Vagina (tissue), 2 donors: ENCODE measurements around the gene PNPLA1. TPM values are rescaled to one million over a fixed set of nuclear protein-coding genes. Genes with fewer than 3 reads are reported as not detected.

Experiments used
- DNase-seq, 2 donors: peaks; one replicate each; pipeline ENCODE4 v3.0.0-alpha.2; 2017; ENCODE audit errors: extremely low spot score in 2 of 2
- H3K27ac ChIP-seq: fragments of 200-600 bp; sonication (generic); one replicate; pipeline ENCODE4 v1.5.1; 2019
- H3K27me3 ChIP-seq: fragments of 200-600 bp; sonication (generic); one replicate; pipeline ENCODE4 v1.5.1; 2019
- H3K36me3 ChIP-seq, 2 donors: fragments of 200-600 bp; sonication (generic); one replicate each; pipeline ENCODE4 v1.5.1; 2017 to 2019
- H3K4me1 ChIP-seq: fragments of 200-600 bp; sonication (generic); one replicate; pipeline ENCODE4 v1.5.1; 2019
- H3K4me3 ChIP-seq, 2 donors: fragments of 200-600 bp; sonication (generic); 1 replicate in 1 of 2; 2 replicates in 1 of 2; pipeline ENCODE4 v1.5.1; 2016 to 2019
- H3K9me3 ChIP-seq: fragments of 200-600 bp; sonication (generic); one replicate; pipeline ENCODE4 v1.5.1; 2019
- POLR2A ChIP-seq, 2 donors: fragments of 450-650 bp; IDR thresholded peaks; one replicate each; pipeline ENCODE4 v1.6.1; 2017; ENCODE audit warnings: antibody characterized with exemption in 2 of 2, mild to moderate bottlenecking in 2 of 2, moderate library complexity in 2 of 2
- POLR2AphosphoS5 ChIP-seq, 2 donors: sonication (generic); formaldehyde crosslinking; IDR thresholded peaks; one replicate each; pipeline ENCODE4 v1.9.0; 2017; ENCODE audit warnings: antibody characterized with exemption in 2 of 2, mild to moderate bottlenecking in 2 of 2, low read depth in 1 of 2; ENCODE audit not compliant: insufficient read depth in 1 of 2
- intact Hi-C: fragments of 100-400 bp; cut with DNase I; formaldehyde crosslinking; loops from one replicate; pipeline ENCODE4 v1.15.1; 2023
- total RNA-seq: library from RNA; depleted of rRNA; stranded (reverse); fragments of >200 nt; gene quantifications from one replicate; pipeline ENCODE4 v1.2.3, GENCODE V29; 2016
- TF ChIP-seq, protein P1 (sequence below), 3 experiments: fragments of 450-650 bp in 2 of 3; fragments of 200-600 bp in 1 of 3; sonication (generic) in 1 of 3; IDR thresholded peaks; one replicate each; pipeline ENCODE4 v1.5.1; 2017 to 2019; ENCODE audit warnings: antibody characterized with exemption in 3 of 3, mild to moderate bottlenecking in 2 of 3, moderate library complexity in 2 of 3

PNPLA1 gene
- total RNA-seq, 1 donor from 2014 or later: not detected

- H3K27me3 ChIP-seq: no peaks in the 10 kb centered on the region
- no peaks in the 10 kb centered on the region for H3K36me3 ChIP-seq
- H3K4me3 ChIP-seq: no peak overlapping the region
- TF ChIP-seq POLR2A (IDR thresholded peaks at IDR 0.05) (no peak), POLR2AphosphoS5 (IDR thresholded peaks at IDR 0.05; ENCODE audit: insufficient read depth in 1 of 2, low read depth in 1 of 2) (no peak)
- TF ChIP-seq, protein P1, sequence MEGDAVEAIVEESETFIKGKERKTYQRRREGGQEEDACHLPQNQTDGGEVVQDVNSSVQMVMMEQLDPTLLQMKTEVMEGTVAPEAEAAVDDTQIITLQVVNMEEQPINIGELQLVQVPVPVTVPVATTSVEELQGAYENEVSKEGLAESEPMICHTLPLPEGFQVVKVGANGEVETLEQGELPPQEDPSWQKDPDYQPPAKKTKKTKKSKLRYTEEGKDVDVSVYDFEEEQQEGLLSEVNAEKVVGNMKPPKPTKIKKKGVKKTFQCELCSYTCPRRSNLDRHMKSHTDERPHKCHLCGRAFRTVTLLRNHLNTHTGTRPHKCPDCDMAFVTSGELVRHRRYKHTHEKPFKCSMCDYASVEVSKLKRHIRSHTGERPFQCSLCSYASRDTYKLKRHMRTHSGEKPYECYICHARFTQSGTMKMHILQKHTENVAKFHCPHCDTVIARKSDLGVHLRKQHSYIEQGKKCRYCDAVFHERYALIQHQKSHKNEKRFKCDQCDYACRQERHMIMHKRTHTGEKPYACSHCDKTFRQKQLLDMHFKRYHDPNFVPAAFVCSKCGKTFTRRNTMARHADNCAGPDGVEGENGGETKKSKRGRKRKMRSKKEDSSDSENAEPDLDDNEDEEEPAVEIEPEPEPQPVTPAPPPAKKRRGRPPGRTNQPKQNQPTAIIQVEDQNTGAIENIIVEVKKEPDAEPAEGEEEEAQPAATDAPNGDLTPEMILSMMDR (IDR thresholded peaks at IDR 0.05): no peak
- no peaks in the 10 kb centered on the region for H3K9me3 ChIP-seq
- no peak for DNase-seq
- intact Hi-C loops: no loop called here
- H3K4me1 ChIP-seq: no peaks in the 10 kb centered on the region
- no peak overlapping the region for H3K27ac ChIP-seq
These were observed 10.6 kb downstream of the PNPLA1 start for GRCh38 chr6:36280467-36280866.

DNA sequence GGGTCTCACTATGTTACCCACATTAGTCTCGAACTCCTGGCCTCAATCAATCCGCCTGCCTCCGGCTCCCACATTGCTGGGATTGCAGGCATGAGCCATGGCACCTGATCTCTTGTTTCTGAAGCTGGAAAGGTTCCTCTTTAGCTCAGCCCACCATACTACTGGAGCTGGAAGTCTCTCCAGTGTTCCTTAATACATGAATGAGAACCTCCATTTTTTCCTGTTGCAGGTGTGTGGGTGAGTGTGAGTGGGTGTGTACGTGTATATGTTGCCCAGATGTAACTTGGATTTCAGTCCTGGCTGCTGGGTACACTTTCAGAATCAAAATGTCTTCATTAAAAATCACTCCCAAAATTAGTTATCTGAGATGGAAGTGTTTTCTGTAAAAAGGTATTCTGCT is 11.1 kb downstream of the PNPLA1 start:
- H3K27ac ChIP-seq: no peak overlapping the region
- H3K4me1 ChIP-seq: no peaks in the 10 kb centered on the region
- H3K36me3 ChIP-seq: no peaks in the 10 kb centered on the region
- intact Hi-C loops: no loop called here
- TF ChIP-seq POLR2A (IDR thresholded peaks at IDR 0.05) (no peak), POLR2AphosphoS5 (IDR thresholded peaks at IDR 0.05; ENCODE audit: insufficient read depth in 1 of 2, low read depth in 1 of 2) (no peak)
- TF ChIP-seq, protein P1 (IDR thresholded peaks at IDR 0.05): no peak
- no peaks in the 10 kb centered on the region for H3K9me3 ChIP-seq
- no peaks in the 10 kb centered on the region for H3K27me3 ChIP-seq
- no peak for DNase-seq
- H3K4me3 ChIP-seq: no peak overlapping the region

DNA sequence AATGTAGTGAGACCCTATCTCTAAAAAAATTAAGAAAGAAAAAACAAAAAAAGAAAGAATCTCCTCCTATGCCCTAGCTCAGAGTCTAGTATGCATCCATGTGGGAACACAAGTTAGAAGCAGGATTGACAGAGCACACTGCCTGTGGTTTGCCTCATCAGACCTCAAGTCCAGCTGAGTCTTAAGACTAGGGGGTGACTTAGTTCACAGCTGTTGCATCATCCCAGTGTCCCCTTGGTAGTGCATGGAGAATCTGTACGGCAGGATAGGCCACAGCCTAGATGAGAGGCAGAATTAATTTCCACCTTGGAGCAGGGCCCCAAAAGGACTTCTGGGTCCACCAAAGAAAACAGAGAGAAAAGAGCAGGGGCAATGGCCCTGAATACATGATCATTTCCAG is 13.7 kb downstream of the PNPLA1 start:
- TF ChIP-seq POLR2A (IDR thresholded peaks at IDR 0.05): no peak
- TF ChIP-seq POLR2AphosphoS5 (IDR thresholded peaks at IDR 0.05; ENCODE audit: insufficient read depth in 1 of 2, low read depth in 1 of 2): no peak
- TF ChIP-seq, protein P1 (IDR thresholded peaks at IDR 0.05): no peak
- no peaks in the 10 kb centered on the region for H3K36me3 ChIP-seq
- no peak for DNase-seq
- H3K4me1 ChIP-seq: no peaks in the 10 kb centered on the region
- H3K4me3 ChIP-seq: no peak overlapping the region
- intact Hi-C loops: no loop called here
- no peak overlapping the region for H3K27ac ChIP-seq
- no peaks in the 10 kb centered on the region for H3K27me3 ChIP-seq
- H3K9me3 ChIP-seq: no peaks in the 10 kb centered on the region

GRCh38 chr6:36284359-36284758 is 14.5 kb downstream of the PNPLA1 start:
- TF ChIP-seq, protein P1 (IDR thresholded peaks at IDR 0.05): no peak
- TF ChIP-seq POLR2AphosphoS5 (IDR thresholded peaks at IDR 0.05; ENCODE audit: insufficient read depth in 1 of 2, low read depth in 1 of 2) (no peak), POLR2A (IDR thresholded peaks at IDR 0.05) (no peak)
- no peaks in the 10 kb centered on the region for H3K36me3 ChIP-seq
- no peak overlapping the region for H3K27ac ChIP-seq
- no peaks in the 10 kb centered on the region for H3K27me3 ChIP-seq
- H3K4me1 ChIP-seq: no peaks in the 10 kb centered on the region
- H3K9me3 ChIP-seq: no peaks in the 10 kb centered on the region
- intact Hi-C loops: no loop called here
- no peak for DNase-seq
- no peak overlapping the region for H3K4me3 ChIP-seq

- intact Hi-C loops: no loop called here
- DNase-seq: no peak
- H3K27ac ChIP-seq: no peak overlapping the region
- no peaks in the 10 kb centered on the region for H3K4me1 ChIP-seq
- no peaks in the 10 kb centered on the region for H3K9me3 ChIP-seq
- no peak overlapping the region for H3K4me3 ChIP-seq
- no peaks in the 10 kb centered on the region for H3K27me3 ChIP-seq
- H3K36me3 ChIP-seq: no peaks in the 10 kb centered on the region
- no peak for TF ChIP-seq POLR2A (IDR thresholded peaks at IDR 0.05)
- TF ChIP-seq, protein P1 (IDR thresholded peaks at IDR 0.05): no peak
- TF ChIP-seq POLR2AphosphoS5 (IDR thresholded peaks at IDR 0.05; ENCODE audit: insufficient read depth in 1 of 2, low read depth in 1 of 2): no peak
These were observed 15.4 kb downstream of the PNPLA1 start for GRCh38 chr6:36285187-36285671.
